ENCODE data around the gene VPS72.

GRCh38 chr1:151175863-151176262 lies 14.1 kb downstream of the VPS72 start, which contains the start of gene TMOD4:
- no peak for TF ChIP-seq PATZ1 (CRISPR knock-in tag; IDR thresholded peaks at IDR 0.05; ENCODE audit: borderline replicate concordance)
- no peak for TF ChIP-seq ZC3H10 (CRISPR knock-in tag; IDR thresholded peaks at IDR 0.05)
- no peak for TF ChIP-seq ISL1 (CRISPR knock-in tag; IDR thresholded peaks at IDR 0.05)
- no peak for TF ChIP-seq ARNTL (CRISPR knock-in tag; IDR thresholded peaks at IDR 0.05; ENCODE audit: borderline replicate concordance, low read depth)
- TF ChIP-seq CREB5 (CRISPR knock-in tag; IDR thresholded peaks at IDR 0.05; ENCODE audit: low read depth) = no peak
